IgD-negative memory B cell (primary cell): Measurements from ENCODE around the gene CPS1. TPM values are rescaled to one million over a fixed set of nuclear protein-coding genes. Genes with fewer than 3 reads are reported as not detected.

Experiments used
- H3K27ac Mint-ChIP-seq, 3 donors: one replicate each; pipeline ENCODE4 v1.8.0; 2020 to 2022; ENCODE audit warnings: mild to moderate bottlenecking in 3 of 3, mixed read lengths in 3 of 3, moderate library complexity in 1 of 3
- H3K27me3 Mint-ChIP-seq: one replicate; pipeline ENCODE4 v1.8.0; 2021; ENCODE audit warnings: mixed read lengths
- H3K36me3 Mint-ChIP-seq: one replicate; pipeline ENCODE4 v1.8.0; 2020; ENCODE audit warnings: mild to moderate bottlenecking, mixed read lengths
- H3K4me1 Mint-ChIP-seq, 3 donors: one replicate each; pipeline ENCODE4 v1.8.0; 2020 to 2022; ENCODE audit warnings: mixed read lengths in 3 of 3, mild to moderate bottlenecking in 1 of 3
- H3K4me3 Mint-ChIP-seq, 4 donors: one replicate each; pipeline ENCODE4 v1.8.0; 2020 to 2022; ENCODE audit warnings: mild to moderate bottlenecking in 4 of 4, mixed read lengths in 4 of 4, moderate library complexity in 3 of 4
- H3K9me3 Mint-ChIP-seq, 3 donors: one replicate each; pipeline ENCODE4 v1.8.0; 2020 to 2021; ENCODE audit warnings: mixed read lengths in 3 of 3, mild to moderate bottlenecking in 1 of 3
- polyA plus RNA-seq: library from polyadenylated mRNA; unstranded; fragments of 300-500 nt; fragmentation: Illumina TruSeq; gene quantifications from one replicate; pipeline ENCODE4 v1.2.3, GENCODE V29; 2021

CPS1 gene
- polyA plus RNA-seq, 1 donor from 2014 or later, result not detected

DNA sequence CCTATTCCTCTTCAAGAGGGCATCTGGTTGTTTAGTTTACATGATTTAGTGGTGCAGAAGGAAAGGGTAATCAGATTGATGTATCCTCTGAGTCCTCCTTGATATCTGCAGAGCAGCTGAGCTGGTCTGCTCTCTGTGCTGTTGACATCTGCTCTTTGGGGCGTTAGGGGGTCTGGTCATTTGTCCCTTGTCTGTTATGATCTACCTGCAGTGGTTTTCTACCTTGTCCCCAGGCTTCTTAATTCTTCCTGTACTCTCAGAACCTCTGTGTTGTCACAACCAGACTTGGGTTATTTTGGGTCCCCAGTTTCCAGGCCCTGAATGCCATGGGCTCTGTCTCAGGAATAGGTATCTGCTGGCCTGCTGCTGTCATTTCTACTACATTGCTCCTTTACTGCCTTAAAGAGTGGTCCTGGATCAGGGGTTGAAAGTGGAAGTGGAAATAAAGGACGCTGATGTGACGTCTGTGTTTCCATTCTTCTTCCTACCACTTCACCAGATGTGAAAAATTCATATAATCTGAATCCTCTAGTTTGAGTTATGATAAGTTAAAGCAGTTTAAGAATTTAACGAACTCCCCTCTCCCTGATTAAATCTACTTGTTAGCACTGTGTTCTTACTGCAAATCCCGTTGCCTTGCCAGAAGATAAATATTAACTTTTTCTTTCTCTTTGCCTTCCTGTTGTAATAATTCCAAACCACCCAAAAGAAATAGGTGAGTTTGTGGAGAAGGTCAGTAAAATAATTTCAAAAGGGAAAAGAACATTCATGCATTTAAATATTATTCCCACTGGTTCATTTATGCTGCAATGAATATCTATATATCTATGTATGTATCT is 16.6 kb upstream of the CPS1 start:
- Mint-ChIP-seq H3K36me3 (no peaks in the 10 kb centered on the region), H3K27ac (no peak overlapping the region), H3K27me3 (no peaks in the 10 kb centered on the region), H3K9me3 (no peaks in the 10 kb centered on the region), H3K4me3 (no peak overlapping the region), H3K4me1 (no peaks in the 10 kb centered on the region)

DNA sequence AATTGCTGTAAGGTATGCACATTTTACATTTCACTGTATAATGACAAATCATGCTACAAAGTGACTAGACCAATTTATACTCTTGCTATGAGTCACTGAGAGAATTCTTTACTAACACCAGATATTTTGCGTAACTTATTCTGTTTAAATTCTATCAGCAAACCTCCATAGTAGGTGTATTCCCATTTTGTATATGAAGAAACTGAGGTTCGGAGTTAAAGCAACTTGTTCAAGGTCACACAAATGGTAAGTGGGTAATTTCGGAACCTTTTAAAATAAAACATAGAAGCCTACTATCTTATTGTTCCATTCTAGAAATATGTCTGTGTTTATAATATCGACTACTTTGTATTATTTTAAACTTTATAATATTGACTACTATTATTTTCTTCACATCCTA is 15.9 kb upstream of the CPS1 start:
- Mint-ChIP-seq H3K27me3 (no peaks in the 10 kb centered on the region), H3K36me3 (no peaks in the 10 kb centered on the region), H3K9me3 (no peaks in the 10 kb centered on the region), H3K27ac (no peak overlapping the region), H3K4me1 (no peaks in the 10 kb centered on the region), H3K4me3 (no peak overlapping the region)

DNA sequence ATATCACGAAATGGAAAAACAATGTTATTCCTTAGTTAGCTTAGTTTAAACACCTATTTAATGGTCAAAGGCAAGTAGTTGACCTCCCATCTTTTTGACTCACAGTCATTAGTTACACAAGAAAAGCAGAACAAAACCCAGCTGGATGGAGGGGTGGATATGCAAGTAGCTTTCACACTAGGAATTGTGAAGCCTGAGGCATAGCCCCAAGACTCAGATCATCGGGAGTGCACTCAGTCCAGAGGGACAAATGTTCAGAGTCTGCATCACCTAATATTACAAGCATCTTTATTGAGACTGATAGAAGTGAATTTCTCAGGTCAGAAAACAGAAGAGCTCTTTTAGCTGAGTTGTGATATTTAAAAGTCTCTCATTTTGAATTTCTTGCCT is 15.5 kb upstream of the CPS1 start:
- Mint-ChIP-seq H3K4me1 (no peaks in the 10 kb centered on the region), H3K27me3 (no peaks in the 10 kb centered on the region), H3K4me3 (no peak overlapping the region), H3K27ac (no peak overlapping the region), H3K9me3 (no peaks in the 10 kb centered on the region), H3K36me3 (no peaks in the 10 kb centered on the region)

DNA sequence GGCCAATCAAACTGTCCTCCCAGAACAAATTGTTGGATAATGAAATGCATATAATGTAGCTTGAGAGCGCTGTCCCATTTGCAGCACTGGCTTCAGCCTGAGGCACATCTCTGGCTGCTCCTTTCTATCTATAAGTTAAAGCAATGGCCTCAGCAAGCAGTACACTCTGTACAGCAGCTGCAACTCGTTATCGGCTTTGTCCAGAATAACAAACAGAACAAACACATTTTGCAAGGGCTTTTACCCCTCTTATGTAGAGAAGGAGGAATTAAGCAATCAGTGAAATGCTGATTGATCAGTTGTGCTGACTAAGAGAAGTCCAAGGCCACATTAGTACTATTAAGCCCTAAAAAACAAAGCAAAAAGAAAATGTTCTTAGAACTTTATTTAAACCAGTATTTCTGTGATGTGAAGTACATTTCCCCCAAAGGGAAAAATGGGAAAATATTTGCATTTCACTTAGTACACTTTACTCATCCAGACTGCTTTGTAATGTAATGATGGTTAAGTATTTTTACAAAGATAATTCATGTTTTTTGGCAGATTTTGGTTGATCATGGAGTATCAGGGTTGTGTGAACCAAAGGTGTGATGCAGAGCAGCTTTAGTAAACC is 15.0 kb upstream of the CPS1 start:
- H3K36me3 Mint-ChIP-seq, result no peaks in the 10 kb centered on the region
- no peaks in the 10 kb centered on the region for H3K9me3 Mint-ChIP-seq
- no peaks in the 10 kb centered on the region for H3K27me3 Mint-ChIP-seq
- H3K4me3 Mint-ChIP-seq, result no peak overlapping the region
- no peak overlapping the region for H3K27ac Mint-ChIP-seq
- no peaks in the 10 kb centered on the region for H3K4me1 Mint-ChIP-seq

DNA sequence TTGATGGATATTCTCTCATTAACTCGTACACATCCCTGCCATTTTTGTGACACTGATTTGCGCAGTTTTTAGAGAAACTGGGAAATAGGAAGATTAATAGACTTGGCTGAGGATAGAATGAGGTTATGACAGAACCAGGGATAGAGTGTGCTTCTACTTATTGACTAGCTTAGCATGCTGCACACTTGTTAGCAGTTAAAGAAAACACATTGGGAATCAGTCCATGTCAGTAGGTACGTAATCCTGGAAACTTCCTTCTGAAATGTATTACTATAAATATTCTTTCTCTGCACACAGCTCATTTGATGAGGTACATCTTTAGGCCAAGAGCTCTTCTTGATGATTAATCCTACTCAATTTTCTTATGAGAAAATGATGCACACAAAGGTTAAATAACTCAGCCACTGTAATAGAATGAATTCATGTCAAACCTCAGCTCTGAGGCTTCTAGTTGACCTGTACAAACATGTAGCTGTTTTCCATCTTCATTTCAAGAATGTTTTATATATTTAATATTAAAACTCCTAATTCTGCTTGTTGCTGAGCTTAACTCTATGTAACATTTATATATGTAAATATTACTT is 12.3 kb upstream of the CPS1 start:
- no peak overlapping the region for H3K27ac Mint-ChIP-seq
- no peak overlapping the region for H3K4me3 Mint-ChIP-seq
- no peaks in the 10 kb centered on the region for H3K9me3 Mint-ChIP-seq
- no peaks in the 10 kb centered on the region for H3K4me1 Mint-ChIP-seq
- H3K27me3 Mint-ChIP-seq, result no peaks in the 10 kb centered on the region
- H3K36me3 Mint-ChIP-seq, result no peaks in the 10 kb centered on the region

DNA sequence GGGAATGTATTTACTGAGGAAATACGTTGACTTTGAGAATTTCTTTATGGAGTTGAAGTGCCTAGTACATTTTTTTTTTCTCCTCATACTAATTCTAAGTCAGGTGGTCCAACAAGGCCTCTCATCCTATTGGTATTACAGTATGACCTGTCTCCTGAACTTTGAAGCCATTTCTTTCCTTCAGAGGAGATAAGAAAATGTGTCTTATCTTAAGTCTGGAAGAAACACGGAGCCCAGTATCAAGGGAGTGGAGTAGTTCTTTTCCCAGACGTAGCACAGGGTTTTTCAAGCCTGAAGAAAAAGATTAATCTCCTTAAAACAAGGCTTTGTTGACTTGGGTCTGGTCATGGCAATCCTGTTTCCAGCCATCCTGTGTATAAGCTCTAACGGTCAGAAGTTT is 11.6 kb upstream of the CPS1 start:
- Mint-ChIP-seq H3K4me1 (no peaks in the 10 kb centered on the region), H3K36me3 (no peaks in the 10 kb centered on the region), H3K27me3 (no peaks in the 10 kb centered on the region), H3K9me3 (no peaks in the 10 kb centered on the region), H3K4me3 (no peak overlapping the region), H3K27ac (no peak overlapping the region)

DNA sequence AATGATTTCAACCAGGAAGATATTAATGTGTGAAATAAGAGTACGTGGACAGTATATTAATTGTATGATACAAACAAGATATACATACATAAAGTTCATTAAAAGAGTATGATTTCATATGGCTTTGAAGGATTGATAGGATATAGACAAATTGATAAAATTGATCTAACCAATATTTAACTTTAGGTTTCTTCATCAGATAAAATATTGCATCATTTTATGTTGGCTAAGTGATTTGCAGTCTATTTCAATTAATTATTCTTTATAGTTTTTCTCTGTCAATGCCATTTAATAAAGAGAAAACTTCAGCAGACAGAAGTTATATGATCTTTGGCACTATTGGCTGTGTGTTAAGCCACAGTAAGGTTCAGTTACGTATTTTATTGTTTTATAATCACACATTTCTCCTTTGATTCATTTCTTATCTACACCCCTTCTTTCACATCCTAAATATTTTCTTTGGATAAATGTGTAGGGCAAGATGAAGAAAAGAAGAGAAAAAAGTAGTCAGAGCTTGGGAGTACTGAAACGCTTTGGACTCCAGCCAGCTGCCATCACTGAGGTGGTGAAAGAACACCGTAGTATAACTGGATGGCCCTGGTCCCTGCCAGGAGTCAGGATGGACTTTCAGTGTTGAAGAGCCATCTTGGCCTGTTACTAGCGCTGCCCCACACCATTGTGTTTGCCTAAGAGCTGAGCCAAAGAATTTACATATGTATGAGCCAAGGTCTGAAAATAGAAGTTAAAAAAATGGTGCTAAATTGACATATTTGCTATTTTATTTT is 9.8 kb upstream of the CPS1 start:
- no peak overlapping the region for H3K27ac Mint-ChIP-seq
- peaks cover 3% of the 10 kb centered on the region for H3K27me3 Mint-ChIP-seq
- no peaks in the 10 kb centered on the region for H3K9me3 Mint-ChIP-seq
- H3K36me3 Mint-ChIP-seq, result no peaks in the 10 kb centered on the region
- H3K4me3 Mint-ChIP-seq, result no peak overlapping the region
- H3K4me1 Mint-ChIP-seq, result no peaks in the 10 kb centered on the region

DNA sequence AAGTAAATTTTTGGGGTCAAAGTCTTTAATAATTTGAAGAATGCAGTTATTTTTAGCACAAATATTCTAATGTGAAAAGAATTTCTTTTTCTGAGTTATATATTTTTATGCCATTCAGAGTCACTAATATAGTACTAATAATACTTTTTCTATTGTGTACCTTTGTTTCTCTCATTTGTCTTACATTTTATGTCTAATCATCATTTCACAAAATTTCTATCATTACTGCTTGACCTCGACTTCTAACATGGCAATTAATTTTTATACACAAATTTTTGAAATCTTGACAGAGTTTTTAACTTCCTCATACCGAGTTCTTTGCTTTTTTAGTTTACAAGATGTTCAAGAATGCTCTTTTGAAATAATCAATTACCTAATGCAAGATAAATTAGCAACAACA is 8.4 kb upstream of the CPS1 start:
- no peak overlapping the region for H3K27ac Mint-ChIP-seq
- H3K4me3 Mint-ChIP-seq, result no peak overlapping the region
- no peaks in the 10 kb centered on the region for H3K4me1 Mint-ChIP-seq
- no peaks in the 10 kb centered on the region for H3K36me3 Mint-ChIP-seq
- peaks cover 4% of the 10 kb centered on the region for H3K27me3 Mint-ChIP-seq
- no peaks in the 10 kb centered on the region for H3K9me3 Mint-ChIP-seq

DNA sequence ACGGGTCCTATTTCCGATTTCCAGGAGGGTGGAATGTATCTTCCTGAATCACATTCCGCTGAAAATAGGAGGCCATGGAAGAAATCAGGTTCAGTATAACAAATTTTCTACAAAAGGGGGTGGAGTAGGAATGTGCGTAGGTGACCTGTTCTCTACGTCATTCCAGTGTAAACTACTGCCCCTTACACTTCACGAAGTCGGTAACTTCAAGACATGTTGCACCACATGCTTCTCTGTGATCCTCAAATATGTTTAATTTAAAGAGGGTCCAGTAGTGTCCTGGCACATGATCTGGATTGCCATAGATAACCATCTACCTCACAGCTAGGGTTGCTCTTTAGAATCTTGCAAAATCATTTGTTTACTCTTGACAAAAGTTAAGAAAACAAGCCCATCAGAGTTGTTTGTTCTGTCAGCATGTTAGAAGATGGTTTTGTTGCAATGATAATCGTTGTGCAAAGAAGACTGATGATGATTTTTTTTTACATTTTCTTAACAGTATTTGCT is 7.5 kb upstream of the CPS1 start:
- H3K27ac Mint-ChIP-seq, result no peak overlapping the region
- peaks cover 4% of the 10 kb centered on the region for H3K27me3 Mint-ChIP-seq
- no peaks in the 10 kb centered on the region for H3K36me3 Mint-ChIP-seq
- H3K4me3 Mint-ChIP-seq, result no peak overlapping the region
- no peaks in the 10 kb centered on the region for H3K4me1 Mint-ChIP-seq
- H3K9me3 Mint-ChIP-seq, result no peaks in the 10 kb centered on the region

DNA sequence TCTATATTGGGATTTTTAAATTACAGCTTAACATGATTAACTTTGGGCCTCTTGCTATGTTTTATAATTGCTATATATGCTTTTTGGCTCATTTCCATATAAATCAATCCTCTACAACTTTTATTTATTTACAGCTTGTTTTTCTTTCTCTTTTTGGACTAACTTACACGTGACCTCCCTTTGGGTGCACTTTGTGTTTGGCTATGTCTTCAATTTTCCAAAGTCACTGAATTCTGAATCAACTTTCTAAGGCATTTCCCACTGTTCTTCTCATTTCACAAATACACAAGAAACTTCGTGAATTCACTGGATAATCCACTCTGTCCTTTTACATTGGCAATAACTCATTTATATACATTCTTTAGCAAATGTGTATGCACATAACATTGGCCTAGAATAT is 5.4 kb upstream of the CPS1 start:
- no peaks in the 10 kb centered on the region for H3K36me3 Mint-ChIP-seq
- no peak overlapping the region for H3K27ac Mint-ChIP-seq
- H3K4me3 Mint-ChIP-seq, result no peak overlapping the region
- H3K27me3 Mint-ChIP-seq, result peaks cover 4% of the 10 kb centered on the region
- no peaks in the 10 kb centered on the region for H3K4me1 Mint-ChIP-seq
- no peaks in the 10 kb centered on the region for H3K9me3 Mint-ChIP-seq

DNA sequence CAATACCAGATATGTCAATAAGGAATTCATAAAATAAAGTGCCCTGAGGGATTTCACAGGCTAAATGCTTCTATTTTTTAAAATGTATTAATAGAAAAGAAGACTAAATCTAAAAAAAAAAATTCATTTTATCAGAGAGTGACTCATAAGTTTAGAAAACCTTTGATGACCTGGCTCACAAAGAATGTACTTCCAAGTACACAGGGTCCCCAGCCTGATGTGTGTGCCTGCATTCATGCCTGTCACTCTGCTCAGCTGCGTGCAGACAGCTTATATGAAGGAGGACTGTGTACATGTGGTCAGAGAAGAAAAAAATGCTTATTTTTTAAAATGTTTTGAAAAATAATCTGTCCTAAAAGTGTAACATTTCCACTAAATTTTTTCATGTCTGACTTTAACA is 3.0 kb upstream of the CPS1 start:
- no peak overlapping the region for H3K27ac Mint-ChIP-seq
- H3K4me3 Mint-ChIP-seq, result no peak overlapping the region
- H3K36me3 Mint-ChIP-seq, result no peaks in the 10 kb centered on the region
- H3K27me3 Mint-ChIP-seq, result peaks cover 7% of the 10 kb centered on the region
- no peaks in the 10 kb centered on the region for H3K9me3 Mint-ChIP-seq
- no peaks in the 10 kb centered on the region for H3K4me1 Mint-ChIP-seq

DNA sequence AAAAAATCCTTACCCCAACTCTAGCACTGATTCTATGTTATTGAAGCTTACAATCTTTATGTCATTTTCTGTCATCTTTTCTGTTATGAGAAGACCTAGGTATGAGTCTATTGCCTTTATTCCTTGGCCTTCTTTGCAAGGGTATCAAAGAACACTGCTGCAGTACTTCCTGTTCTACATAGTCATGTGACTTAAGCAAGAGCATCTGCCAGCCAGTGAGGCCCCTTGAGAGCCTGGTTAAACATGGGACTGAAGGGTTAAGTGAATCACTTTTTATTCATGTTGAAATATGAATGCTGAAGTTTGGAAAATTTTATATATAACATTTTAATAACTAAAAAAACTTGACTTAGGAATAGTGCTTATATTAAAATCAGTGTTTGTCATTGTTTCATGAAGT is 844 bp upstream of the CPS1 start:
- no peaks in the 10 kb centered on the region for H3K9me3 Mint-ChIP-seq
- H3K27me3 Mint-ChIP-seq, result peaks cover 7% of the 10 kb centered on the region
- H3K4me3 Mint-ChIP-seq, result no peak overlapping the region
- no peaks in the 10 kb centered on the region for H3K4me1 Mint-ChIP-seq
- no peak overlapping the region for H3K27ac Mint-ChIP-seq
- no peaks in the 10 kb centered on the region for H3K36me3 Mint-ChIP-seq

DNA sequence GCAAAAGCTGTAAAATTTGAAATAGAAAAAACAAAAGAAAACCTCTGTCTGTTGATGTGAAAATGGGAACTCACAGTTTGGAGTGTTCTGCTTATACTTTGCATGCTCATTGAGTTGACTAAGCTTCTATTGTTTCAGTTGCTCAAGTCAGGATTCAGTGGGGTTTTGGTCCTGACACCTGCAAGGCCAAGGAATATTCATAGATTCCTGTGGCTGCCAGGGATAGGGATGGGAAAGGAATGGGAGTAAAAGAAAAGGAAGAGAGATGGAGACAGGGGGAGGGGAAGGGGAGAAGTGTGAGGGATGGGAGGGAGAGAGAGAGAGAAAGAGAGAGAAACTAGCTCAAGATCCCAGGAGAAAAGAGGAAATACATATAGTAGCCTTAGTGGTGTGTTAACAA is 1.3 kb downstream of the CPS1 start:
- no peak overlapping the region for H3K4me3 Mint-ChIP-seq
- H3K4me1 Mint-ChIP-seq, result no peaks in the 10 kb centered on the region
- H3K36me3 Mint-ChIP-seq, result no peaks in the 10 kb centered on the region
- H3K9me3 Mint-ChIP-seq, result no peaks in the 10 kb centered on the region
- no peak overlapping the region for H3K27ac Mint-ChIP-seq
- H3K27me3 Mint-ChIP-seq, result peaks cover 2% of the 10 kb centered on the region

DNA sequence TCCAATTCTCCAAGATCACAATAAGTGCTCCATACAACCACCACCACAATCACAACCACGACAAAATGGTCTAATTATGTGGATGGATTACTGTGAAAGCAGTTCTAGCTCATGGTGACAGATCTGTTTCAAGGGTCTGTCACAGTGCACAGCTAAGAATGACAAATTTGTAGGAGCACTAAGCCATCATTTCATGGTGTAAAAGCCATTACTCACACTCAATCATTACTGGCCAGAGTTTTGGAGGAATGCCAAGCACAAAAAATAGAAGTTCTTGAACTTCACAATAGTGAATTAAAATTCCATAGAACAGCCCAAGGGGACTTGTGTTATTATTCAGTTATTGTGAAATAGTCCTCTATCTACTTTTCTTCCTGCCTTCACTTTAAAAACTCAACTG is 2.3 kb downstream of the CPS1 start:
- no peaks in the 10 kb centered on the region for H3K36me3 Mint-ChIP-seq
- no peaks in the 10 kb centered on the region for H3K4me1 Mint-ChIP-seq
- H3K27ac Mint-ChIP-seq, result no peak overlapping the region
- H3K27me3 Mint-ChIP-seq, result peaks cover 2% of the 10 kb centered on the region
- H3K9me3 Mint-ChIP-seq, result no peaks in the 10 kb centered on the region
- H3K4me3 Mint-ChIP-seq, result no peak overlapping the region

DNA sequence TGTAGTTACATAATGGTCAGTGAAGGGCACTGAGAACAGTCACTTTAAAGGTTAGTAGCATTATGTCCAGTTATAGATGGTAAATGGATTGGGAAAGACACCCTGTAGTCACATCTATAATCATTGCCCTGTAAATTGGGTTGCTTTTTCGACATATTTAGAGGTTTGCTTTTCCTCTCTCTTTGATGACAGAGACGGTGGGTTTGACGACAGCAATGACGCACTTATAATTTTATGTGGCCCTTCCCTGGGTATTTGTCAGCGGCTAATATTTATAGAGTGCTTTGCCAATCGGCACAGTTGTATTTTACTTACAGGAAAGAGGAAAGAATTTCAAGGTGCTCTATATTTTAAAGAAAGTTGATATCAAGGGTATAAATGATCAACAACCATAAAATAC is 2.8 kb downstream of the CPS1 start:
- Mint-ChIP-seq H3K4me1 (no peaks in the 10 kb centered on the region), H3K4me3 (no peak overlapping the region), H3K9me3 (no peaks in the 10 kb centered on the region), H3K36me3 (no peaks in the 10 kb centered on the region), H3K27me3 (peaks cover 2% of the 10 kb centered on the region), H3K27ac (no peak overlapping the region)
